ENCODE results near the gene METTL3.

METTL3 gene

GRCh38 chr14:21523203-21523602, 12.1 kb upstream of the METTL3 start:
- Histone ChIP-seq H3K9ac (ENCODE audit: low read length) (no peak overlapping the region), H3K27me3 (replicated peaks; ENCODE audit: insufficient read depth, low read length) (no peaks in the 10 kb centered on the region), H3K27ac (ENCODE audit: low read length) (no peak overlapping the region), H3K36me3 (replicated peaks; ENCODE audit: insufficient read depth, low read length) (no peaks in the 10 kb centered on the region), H3K4me3 (ENCODE audit: low read length) (no peak overlapping the region), H3K79me2 (ENCODE audit: low read length) (no peaks in the 10 kb centered on the region), H3K4me2 (ENCODE audit: low read depth, low read length) (no peak overlapping the region), H2AFZ (ENCODE audit: low read length) (no peak overlapping the region), H3K9me3 (replicated peaks; ENCODE audit: insufficient read depth, low read length) (no peaks in the 10 kb centered on the region), H3K9me2 (replicated peaks; ENCODE audit: insufficient read depth, low read length) (no peaks in the 10 kb centered on the region), H3F3A (ENCODE audit: insufficient read depth, low read length) (no peaks in the 10 kb centered on the region), H3K4me1 (ENCODE audit: low read length) (no peaks in the 10 kb centered on the region), H4K20me1 (ENCODE audit: insufficient read depth, low read length) (no peaks in the 10 kb centered on the region)
- no peak for DNase-seq
- no peak for TF ChIP-seq EZH2 (optimal IDR thresholded peaks at IDR 0.05; ENCODE audit: low read depth, low read length)
- TF ChIP-seq EZH2phosphoT487 (IDR thresholded peaks at IDR 0.05; ENCODE audit: low read length): no peak
- TF ChIP-seq CTCF (IDR thresholded peaks at IDR 0.05; ENCODE audit: low read length): no peak

- Histone ChIP-seq H3K27me3 (replicated peaks; ENCODE audit: insufficient read depth, low read length) (no peaks in the 10 kb centered on the region), H3K4me3 (ENCODE audit: low read length) (no peak overlapping the region), H3K9ac (ENCODE audit: low read length) (no peak overlapping the region), H3K4me1 (ENCODE audit: low read length) (no peaks in the 10 kb centered on the region), H2AFZ (ENCODE audit: low read length) (no peak overlapping the region), H3K4me2 (ENCODE audit: low read depth, low read length) (no peak overlapping the region), H3K9me3 (replicated peaks; ENCODE audit: insufficient read depth, low read length) (no peaks in the 10 kb centered on the region), H3K36me3 (replicated peaks; ENCODE audit: insufficient read depth, low read length) (no peaks in the 10 kb centered on the region), H4K20me1 (ENCODE audit: insufficient read depth, low read length) (no peaks in the 10 kb centered on the region), H3K9me2 (replicated peaks; ENCODE audit: insufficient read depth, low read length) (no peaks in the 10 kb centered on the region), H3K79me2 (ENCODE audit: low read length) (no peaks in the 10 kb centered on the region), H3F3A (ENCODE audit: insufficient read depth, low read length) (no peaks in the 10 kb centered on the region), H3K27ac (ENCODE audit: low read length) (no peak overlapping the region)
- no peak for DNase-seq
- TF ChIP-seq CTCF (IDR thresholded peaks at IDR 0.05; ENCODE audit: low read length) (no peak), EZH2phosphoT487 (IDR thresholded peaks at IDR 0.05; ENCODE audit: low read length) (no peak), EZH2 (optimal IDR thresholded peaks at IDR 0.05; ENCODE audit: low read depth, low read length) (no peak)
Measured at GRCh38 chr14:21521501-21521900, 10.4 kb upstream of the METTL3 start.

GRCh38 chr14:21520767-21521166, 9.6 kb upstream of the METTL3 start:
- no peak overlapping the region for H3K4me3 ChIP-seq (ENCODE audit: low read length)
- no peak for DNase-seq
- no peak overlapping the region for H3K4me2 ChIP-seq (ENCODE audit: low read depth, low read length)
- H3K27ac ChIP-seq (ENCODE audit: low read length): no peak overlapping the region
- no peaks in the 10 kb centered on the region for H3K36me3 ChIP-seq (replicated peaks; ENCODE audit: insufficient read depth, low read length)
- H3K9ac ChIP-seq (ENCODE audit: low read length): no peak overlapping the region
- no peaks in the 10 kb centered on the region for H3K9me2 ChIP-seq (replicated peaks; ENCODE audit: insufficient read depth, low read length)
- no peaks in the 10 kb centered on the region for H3K79me2 ChIP-seq (ENCODE audit: low read length)
- no peaks in the 10 kb centered on the region for H3F3A ChIP-seq (ENCODE audit: insufficient read depth, low read length)
- H2AFZ ChIP-seq (ENCODE audit: low read length): no peak overlapping the region
- no peaks in the 10 kb centered on the region for H3K4me1 ChIP-seq (ENCODE audit: low read length)
- no peaks in the 10 kb centered on the region for H3K9me3 ChIP-seq (replicated peaks; ENCODE audit: insufficient read depth, low read length)
- H3K27me3 ChIP-seq (replicated peaks; ENCODE audit: insufficient read depth, low read length): no peaks in the 10 kb centered on the region
- H4K20me1 ChIP-seq (ENCODE audit: insufficient read depth, low read length): no peaks in the 10 kb centered on the region
- TF ChIP-seq CTCF (IDR thresholded peaks at IDR 0.05; ENCODE audit: low read length) (no peak), EZH2 (optimal IDR thresholded peaks at IDR 0.05; ENCODE audit: low read depth, low read length) (no peak), EZH2phosphoT487 (IDR thresholded peaks at IDR 0.05; ENCODE audit: low read length) (no peak)
